ENCODE measurements around the gene MORN1. TPM values are rescaled to one million over a fixed set of nuclear protein-coding genes. Genes with fewer than 3 reads are reported as not detected.

Gene MORN1
- polyA plus RNA-seq, 1 of the 3 experiments (the other 2 are of a cell fraction), result 16.3 TPM

DNA sequence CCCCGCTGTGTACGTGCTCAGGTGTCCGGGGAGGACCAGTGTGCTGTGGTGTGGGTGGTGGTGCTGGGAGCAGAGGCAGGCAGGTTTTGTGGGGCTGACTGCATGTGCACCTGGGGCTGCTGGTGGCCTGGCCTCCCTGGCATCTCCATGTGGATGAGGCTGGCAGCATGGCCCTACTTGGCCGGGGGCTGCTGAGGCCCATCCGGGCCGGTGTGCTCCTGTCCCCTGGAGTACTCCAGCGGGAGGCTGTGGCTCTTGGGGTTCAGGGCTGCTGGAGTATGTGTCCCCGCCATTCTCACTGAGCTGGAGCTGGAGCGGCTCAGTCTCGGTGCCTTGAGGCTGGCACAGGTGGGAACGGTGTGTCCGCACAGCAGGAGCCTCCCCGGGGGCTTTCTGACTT lies 41.8 kb upstream of the MORN1 start:
- Histone ChIP-seq H3K9me2 (no peaks in the 10 kb centered on the region), H3K9ac (no peak overlapping the region), H3K9me3 (no peaks in the 10 kb centered on the region), H3K27me3 (ENCODE audit: insufficient read depth) (peaks cover 11% of the 10 kb centered on the region), H3K4me3 (ENCODE audit: low read depth in 2 of 2, low read length in 1 of 2) (no peak overlapping the region), H3K79me2 (ENCODE audit: insufficient read depth) (no peaks in the 10 kb centered on the region), H4K20me1 (ENCODE audit: insufficient read depth) (no peaks in the 10 kb centered on the region), H3K27ac (ENCODE audit: low read depth in 2 of 2, low read length in 1 of 2) (no peak overlapping the region), H2AFZ (ENCODE audit: low read depth) (no peak overlapping the region), H3K4me1 (ENCODE audit: control insufficient read depth in 1 of 2, insufficient read depth in 2 of 2, low read depth in 1 of 2, low read length in 1 of 2) (peaks cover 0 to 3% of the 10 kb centered on the region in 2 experiments; a peak in 1 of 4 replicates), H3F3A (replicated peaks; ENCODE audit: insufficient read depth) (no peaks in the 10 kb centered on the region), H3K36me3 (replicated peaks in 1 of 2; ENCODE audit: control insufficient read depth in 1 of 2, insufficient read depth in 2 of 2, low read length in 1 of 2) (no peaks in the 10 kb centered on the region), H3K4me2 (no peak overlapping the region)
- no peak for DNase-seq
- 70% methylated on average over 2 of the region's 13 CpGs for WGBS (ENCODE audit: low lambda C conversion rate)
- POLR2A ChIA-PET, result no interaction called here
- CTCF ChIA-PET, result interaction anchor here (0.7 to 1.7 kb wide), 4 partner anchors 10 to 128 kb away, joined by 3 to 4 read pairs (median 3); no protein-coding TSS in a partner anchor
- TF ChIP-seq, protein P1, sequence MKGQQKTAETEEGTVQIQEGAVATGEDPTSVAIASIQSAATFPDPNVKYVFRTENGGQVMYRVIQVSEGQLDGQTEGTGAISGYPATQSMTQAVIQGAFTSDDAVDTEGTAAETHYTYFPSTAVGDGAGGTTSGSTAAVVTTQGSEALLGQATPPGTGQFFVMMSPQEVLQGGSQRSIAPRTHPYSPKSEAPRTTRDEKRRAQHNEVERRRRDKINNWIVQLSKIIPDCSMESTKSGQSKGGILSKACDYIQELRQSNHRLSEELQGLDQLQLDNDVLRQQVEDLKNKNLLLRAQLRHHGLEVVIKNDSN (IDR thresholded peaks at IDR 0.05; ENCODE audit: borderline replicate concordance, low read depth), result no peak
- no peak for TF ChIP-seq JUND (IDR thresholded peaks at IDR 0.05)

DNA sequence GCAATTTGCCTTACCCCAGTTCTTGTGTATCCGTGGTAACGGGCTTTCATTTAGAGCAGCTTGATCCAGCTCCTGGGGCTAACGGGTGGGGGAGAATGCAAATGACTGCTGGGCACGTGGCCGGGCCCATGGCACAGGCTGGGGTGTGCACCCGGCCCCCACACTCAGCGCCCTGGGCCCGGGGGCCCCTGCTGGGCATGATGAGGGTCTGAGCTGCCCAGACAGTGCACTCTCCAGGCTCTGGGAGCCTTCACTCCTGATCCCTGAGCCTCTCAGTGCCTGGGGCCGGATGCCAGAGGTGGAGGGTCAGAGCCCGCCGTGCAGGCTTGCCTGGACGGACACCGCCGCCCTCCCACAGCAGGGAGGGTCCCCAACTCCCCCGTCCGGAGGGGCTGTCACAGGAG lies 41.1 kb upstream of the MORN1 start:
- Histone ChIP-seq H2AFZ (ENCODE audit: low read depth) (no peak overlapping the region), H3K9me2 (no peaks in the 10 kb centered on the region), H3K27me3 (ENCODE audit: insufficient read depth) (peaks cover 11% of the 10 kb centered on the region), H3K9ac (no peak overlapping the region), H3F3A (replicated peaks; ENCODE audit: insufficient read depth) (no peaks in the 10 kb centered on the region), H3K79me2 (ENCODE audit: insufficient read depth) (no peaks in the 10 kb centered on the region), H3K36me3 (replicated peaks in 1 of 2; ENCODE audit: control insufficient read depth in 1 of 2, insufficient read depth in 2 of 2, low read length in 1 of 2) (no peaks in the 10 kb centered on the region), H3K4me2 (no peak overlapping the region), H3K27ac (ENCODE audit: low read depth in 2 of 2, low read length in 1 of 2) (no peak overlapping the region), H3K4me3 (ENCODE audit: low read depth in 2 of 2, low read length in 1 of 2) (no peak overlapping the region), H4K20me1 (ENCODE audit: insufficient read depth) (no peaks in the 10 kb centered on the region), H3K4me1 (ENCODE audit: control insufficient read depth in 1 of 2, insufficient read depth in 2 of 2, low read depth in 1 of 2, low read length in 1 of 2) (peaks cover 0 to 3% of the 10 kb centered on the region in 2 experiments; a peak in 1 of 4 replicates), H3K9me3 (no peaks in the 10 kb centered on the region)
- WGBS (ENCODE audit: low lambda C conversion rate), result 100% methylated on average over 2 of the region's 16 CpGs
- ChIA-PET CTCF (interaction anchor here (0.7 to 2.4 kb wide), 5 partner anchors 8 to 115 kb away, joined by 3 to 13 read pairs (median 3); no protein-coding TSS in a partner anchor), POLR2A (no interaction called here)
- TF ChIP-seq, protein P2, sequence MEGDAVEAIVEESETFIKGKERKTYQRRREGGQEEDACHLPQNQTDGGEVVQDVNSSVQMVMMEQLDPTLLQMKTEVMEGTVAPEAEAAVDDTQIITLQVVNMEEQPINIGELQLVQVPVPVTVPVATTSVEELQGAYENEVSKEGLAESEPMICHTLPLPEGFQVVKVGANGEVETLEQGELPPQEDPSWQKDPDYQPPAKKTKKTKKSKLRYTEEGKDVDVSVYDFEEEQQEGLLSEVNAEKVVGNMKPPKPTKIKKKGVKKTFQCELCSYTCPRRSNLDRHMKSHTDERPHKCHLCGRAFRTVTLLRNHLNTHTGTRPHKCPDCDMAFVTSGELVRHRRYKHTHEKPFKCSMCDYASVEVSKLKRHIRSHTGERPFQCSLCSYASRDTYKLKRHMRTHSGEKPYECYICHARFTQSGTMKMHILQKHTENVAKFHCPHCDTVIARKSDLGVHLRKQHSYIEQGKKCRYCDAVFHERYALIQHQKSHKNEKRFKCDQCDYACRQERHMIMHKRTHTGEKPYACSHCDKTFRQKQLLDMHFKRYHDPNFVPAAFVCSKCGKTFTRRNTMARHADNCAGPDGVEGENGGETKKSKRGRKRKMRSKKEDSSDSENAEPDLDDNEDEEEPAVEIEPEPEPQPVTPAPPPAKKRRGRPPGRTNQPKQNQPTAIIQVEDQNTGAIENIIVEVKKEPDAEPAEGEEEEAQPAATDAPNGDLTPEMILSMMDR (IDR thresholded peaks at IDR 0.05), result no peak
- TF ChIP-seq CHD2 (IDR thresholded peaks at IDR 0.05; ENCODE audit: low read length, partially characterized antibody) (no peak), TEAD4 (IDR thresholded peaks at IDR 0.05; ENCODE audit: borderline replicate concordance, insufficient read depth) (no peak), NFIC (IDR thresholded peaks at IDR 0.05; ENCODE audit: borderline replicate concordance) (no peak), MEF2A (IDR thresholded peaks at IDR 0.05; ENCODE audit: borderline replicate concordance, low read depth) (no peak)
- DNase-seq, result no peak

DNA sequence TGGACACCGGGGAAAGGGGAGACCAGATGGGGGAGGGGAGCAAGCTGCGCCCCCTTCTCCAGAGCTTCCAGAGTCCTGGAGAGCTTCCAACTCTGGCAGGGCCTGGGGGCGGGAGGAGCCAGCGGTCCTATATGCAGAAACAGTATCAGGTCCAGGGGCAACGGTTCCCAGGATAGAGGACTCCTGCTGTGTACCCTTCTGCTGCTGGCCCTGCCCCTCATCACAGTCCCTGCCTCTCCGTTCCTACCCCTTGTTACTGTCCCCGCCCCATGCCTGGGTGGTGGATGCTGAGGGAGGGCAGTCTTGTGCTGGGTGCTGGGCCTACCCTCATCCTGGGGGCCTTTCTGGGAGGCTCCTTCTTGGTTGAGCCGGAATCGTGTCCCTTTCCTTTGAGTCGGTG lies 40.2 kb upstream of the MORN1 start:
- Histone ChIP-seq H3K4me2 (no peak overlapping the region), H3K79me2 (ENCODE audit: insufficient read depth) (no peaks in the 10 kb centered on the region), H3K9me2 (no peaks in the 10 kb centered on the region), H3K36me3 (replicated peaks in 1 of 2; ENCODE audit: control insufficient read depth in 1 of 2, insufficient read depth in 2 of 2, low read length in 1 of 2) (no peaks in the 10 kb centered on the region), H4K20me1 (ENCODE audit: insufficient read depth) (no peaks in the 10 kb centered on the region), H3K4me3 (ENCODE audit: low read depth in 2 of 2, low read length in 1 of 2) (no peak overlapping the region), H3F3A (replicated peaks; ENCODE audit: insufficient read depth) (no peaks in the 10 kb centered on the region), H3K27me3 (ENCODE audit: insufficient read depth) (peaks cover 11% of the 10 kb centered on the region), H3K9me3 (no peaks in the 10 kb centered on the region), H2AFZ (ENCODE audit: low read depth) (no peak overlapping the region), H3K4me1 (ENCODE audit: control insufficient read depth in 1 of 2, insufficient read depth in 2 of 2, low read depth in 1 of 2, low read length in 1 of 2) (peaks cover 0 to 3% of the 10 kb centered on the region in 2 experiments; a peak in 1 of 4 replicates), H3K27ac (ENCODE audit: low read depth in 2 of 2, low read length in 1 of 2) (no peak overlapping the region), H3K9ac (no peak overlapping the region)
- CTCF ChIA-PET, result interaction anchor here (1.0 to 3.5 kb wide), 6 partner anchors 9 to 116 kb away, joined by 3 to 13 read pairs (median 9); no protein-coding TSS in a partner anchor
- POLR2A ChIA-PET, result no interaction called here
- 48% methylated on average over 6 of the region's 10 CpGs for WGBS (ENCODE audit: low lambda C conversion rate)
- TF ChIP-seq RXRA (IDR thresholded peaks at IDR 0.05; ENCODE audit: borderline replicate concordance, low read depth), result no peak
- TF ChIP-seq FOSL2 (IDR thresholded peaks at IDR 0.05; ENCODE audit: borderline replicate concordance, low read depth), result no peak
- TF ChIP-seq TCF12 (IDR thresholded peaks at IDR 0.05), result no peak
- TF ChIP-seq, protein P3, sequence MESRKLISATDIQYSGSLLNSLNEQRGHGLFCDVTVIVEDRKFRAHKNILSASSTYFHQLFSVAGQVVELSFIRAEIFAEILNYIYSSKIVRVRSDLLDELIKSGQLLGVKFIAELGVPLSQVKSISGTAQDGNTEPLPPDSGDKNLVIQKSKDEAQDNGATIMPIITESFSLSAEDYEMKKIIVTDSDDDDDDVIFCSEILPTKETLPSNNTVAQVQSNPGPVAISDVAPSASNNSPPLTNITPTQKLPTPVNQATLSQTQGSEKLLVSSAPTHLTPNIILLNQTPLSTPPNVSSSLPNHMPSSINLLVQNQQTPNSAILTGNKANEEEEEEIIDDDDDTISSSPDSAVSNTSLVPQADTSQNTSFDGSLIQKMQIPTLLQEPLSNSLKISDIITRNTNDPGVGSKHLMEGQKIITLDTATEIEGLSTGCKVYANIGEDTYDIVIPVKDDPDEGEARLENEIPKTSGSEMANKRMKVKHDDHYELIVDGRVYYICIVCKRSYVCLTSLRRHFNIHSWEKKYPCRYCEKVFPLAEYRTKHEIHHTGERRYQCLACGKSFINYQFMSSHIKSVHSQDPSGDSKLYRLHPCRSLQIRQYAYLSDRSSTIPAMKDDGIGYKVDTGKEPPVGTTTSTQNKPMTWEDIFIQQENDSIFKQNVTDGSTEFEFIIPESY (IDR thresholded peaks at IDR 0.05; ENCODE audit: borderline replicate concordance, low read depth), result no peak
- TF ChIP-seq RCOR1 (IDR thresholded peaks at IDR 0.05; ENCODE audit: low read length), result no peak
- TF ChIP-seq GATA2 (CRISPR knock-in tag; IDR thresholded peaks at IDR 0.05), result no peak
- TF ChIP-seq FOXJ3 (CRISPR knock-in tag; IDR thresholded peaks at IDR 0.05), result no peak
- no peak for TF ChIP-seq EZH2phosphoT487 (IDR thresholded peaks at IDR 0.05; ENCODE audit: borderline replicate concordance, low read depth)
- no peak for DNase-seq

Data from SK-N-SH (cell line).